Endothelial cell of umbilical vein (primary cell): ENCODE data around the gene TMTC4. TPM values are rescaled to one million over a fixed set of nuclear protein-coding genes. Genes with fewer than 3 reads are reported as not detected.

Source experiments
- BruUV-seq: library from RNA; stranded (reverse); fragments of 400-500 nt; replicated peaks from 2 replicates; lab custom pipeline; 2021; lab: Mats Ljungman, UMichigan
- CTCF ChIA-PET: fragments of 300-600, 350-600 bp; sonication (Branson Sonifier 250); formaldehyde crosslinking; loops from one replicate; lab custom pipeline; 2021; ENCODE audit warnings: antibody characterized with exemption, inconsistent platforms; lab: Charles Lee
- POLR2A ChIA-PET: fragments of 300-600, 350-600 bp; sonication (Branson Sonifier 250); formaldehyde crosslinking; loops from one replicate; lab custom pipeline; 2021; ENCODE audit warnings: antibody characterized with exemption, inconsistent platforms; lab: Charles Lee
- DNase-seq: peaks from one replicate; pipeline ENCODE4 v3.0.0-alpha.2; 2011; ENCODE audit warnings: low read depth, low spot score
- FAIRE-seq: peaks from 2 replicates; lab custom pipeline; 2011; peaks lifted over from hg19 to GRCh38; lab: Jason Lieb, UNC
- H2AFZ ChIP-seq: 2 replicates; pipeline ENCODE4 v1.6.0; 2012; ENCODE audit warnings: low read depth, low read length, control low read depth, inconsistent platforms
- H3K27ac ChIP-seq: 2 replicates; pipeline ENCODE4 v1.5.1; 2011; ENCODE audit warnings: low read depth, mild to moderate bottlenecking, control low read depth, low read length, moderate library complexity; ENCODE audit not compliant: insufficient read depth
- H3K27me3 ChIP-seq, 2 experiments: 2 replicates each; pipeline versions ENCODE4 v1.6.0 to v1.6.1; 2011; ENCODE audit warnings: low read length in 2 of 2, mixed read lengths in 1 of 2; ENCODE audit not compliant: control insufficient read depth in 2 of 2, insufficient read depth in 2 of 2
- H3K36me3 ChIP-seq, 2 experiments: 2 replicates in 1 of 2; 3 replicates in 1 of 2; pipeline ENCODE4 v1.5.1; 2011; ENCODE audit warnings: low read length in 2 of 2, mild to moderate bottlenecking in 1 of 2, moderate library complexity in 1 of 2; ENCODE audit not compliant: control insufficient read depth in 2 of 2, insufficient read depth in 2 of 2; ENCODE audit errors: extremely low read depth in 1 of 2
- H3K4me1 ChIP-seq: 3 replicates; pipeline ENCODE4 v1.5.1; 2011; ENCODE audit warnings: mild to moderate bottlenecking, low read length; ENCODE audit not compliant: control insufficient read depth, insufficient read depth; ENCODE audit errors: extremely low read depth
- H3K4me2 ChIP-seq: 2 replicates; pipeline ENCODE4 v1.6.1; 2011; ENCODE audit warnings: low read length, control low read depth, mixed read lengths; ENCODE audit not compliant: insufficient read depth
- H3K4me3 ChIP-seq, 3 experiments: fragments of 200-600 bp in 1 of 3; sonication (generic), shearing (Covaris generic) in 1 of 3; replicated peaks in 1 of 3; 2 replicates each; pipeline ENCODE4 v1.5.1; 2011 to 2016; ENCODE audit warnings: control low read depth in 3 of 3, low read length in 3 of 3, mild to moderate bottlenecking in 2 of 3, inconsistent platforms in 1 of 3, low read depth in 1 of 3, moderate library complexity in 1 of 3; ENCODE audit not compliant: insufficient read depth in 1 of 3
- H3K79me2 ChIP-seq: 2 replicates; pipeline ENCODE4 v1.6.0; 2012; ENCODE audit warnings: low read length, inconsistent platforms; ENCODE audit not compliant: control insufficient read depth, insufficient read depth
- H3K9ac ChIP-seq: replicated peaks from 2 replicates; pipeline ENCODE3; 2011; ENCODE audit warnings: low read length, control low read depth; ENCODE audit not compliant: insufficient read depth; ENCODE audit errors: extremely low read depth
- H3K9me1 ChIP-seq: replicated peaks from 3 replicates; pipeline ENCODE4 v1.6.0; 2011; ENCODE audit warnings: mild to moderate bottlenecking, low read length; ENCODE audit not compliant: control insufficient read depth, insufficient read depth; ENCODE audit errors: extremely low read depth
- H3K9me3 ChIP-seq: replicated peaks from 2 replicates; pipeline ENCODE4 v1.5.1; 2012; ENCODE audit warnings: low read length, inconsistent platforms; ENCODE audit not compliant: control insufficient read depth, insufficient read depth
- H4K20me1 ChIP-seq: replicated peaks from 2 replicates; pipeline ENCODE3; 2011; ENCODE audit warnings: mild to moderate bottlenecking, low read length; ENCODE audit not compliant: control insufficient read depth, insufficient read depth; ENCODE audit errors: extremely low read depth
- FOS ChIP-seq: IDR thresholded peaks from 2 replicates; pipeline ENCODE4 v1.6.1; 2011; ENCODE audit warnings: mild to moderate bottlenecking, low read length, moderate library complexity, borderline replicate concordance; ENCODE audit not compliant: insufficient read depth
- JUN ChIP-seq: IDR thresholded peaks from 2 replicates; pipeline ENCODE4 v1.6.1; 2011; ENCODE audit warnings: borderline replicate concordance, low read depth; ENCODE audit not compliant: insufficient read length, insufficient read depth
- POLR2AphosphoS5 ChIP-seq: IDR thresholded peaks from 2 replicates; pipeline ENCODE4 v1.6.1; 2012; ENCODE audit warnings: low read depth, mild to moderate bottlenecking, control low read depth, low read length, moderate library complexity; ENCODE audit not compliant: insufficient read depth
- dilution Hi-C: fragments of 300-500 bp; cut with MboI; formaldehyde crosslinking; loops from one replicate; pipeline ENCODE4 v1.15.0; 2019; ENCODE audit warnings: low sequenced_read_pairs; ENCODE audit not compliant: extremely low pct_ligation_motif_present
- intact Hi-C: fragments of 100-400 bp; cut with micrococcal nuclease; formaldehyde crosslinking; loops from one replicate; pipeline ENCODE4 v1.10.0; 2022
- polyA plus RNA-seq, 4 experiments: library from polyadenylated mRNA; depleted of rRNA in 3 of 4; stranded (reverse) in 3 of 4; unstranded in 1 of 4; fragments of >200 nt; gene quantifications; 2 replicates each; pipeline versions ENCODE4 v1.2.1 to v1.2.3, GENCODE V29; 2011 to 2012; ENCODE audit warnings: missing spikeins in 1 of 4
- total RNA-seq: library from RNA; stranded (reverse); gene quantifications from 2 replicates; pipeline ENCODE4 v1.2.3, GENCODE V29; 2021
- TF ChIP-seq, protein P1 (sequence below), 2 donors: IDR thresholded peaks; 1 replicate in 1 of 2; 2 replicates in 1 of 2; pipeline ENCODE4 v1.5.1; 2011; ENCODE audit warnings: low read length in 2 of 2, mild to moderate bottlenecking in 2 of 2, moderate library complexity in 2 of 2, control low read depth in 1 of 2, inconsistent platforms in 1 of 2, low read depth in 1 of 2; ENCODE audit not compliant: insufficient read depth in 1 of 2; ENCODE audit errors: extremely low read depth in 1 of 2

The TMTC4 gene
- total and polyA plus RNA-seq, 2 donors (not counting 3 experiments of a cell fraction or from before 2014, with no cell fraction given) = 24.6 to 31.9 TPM

DNA sequence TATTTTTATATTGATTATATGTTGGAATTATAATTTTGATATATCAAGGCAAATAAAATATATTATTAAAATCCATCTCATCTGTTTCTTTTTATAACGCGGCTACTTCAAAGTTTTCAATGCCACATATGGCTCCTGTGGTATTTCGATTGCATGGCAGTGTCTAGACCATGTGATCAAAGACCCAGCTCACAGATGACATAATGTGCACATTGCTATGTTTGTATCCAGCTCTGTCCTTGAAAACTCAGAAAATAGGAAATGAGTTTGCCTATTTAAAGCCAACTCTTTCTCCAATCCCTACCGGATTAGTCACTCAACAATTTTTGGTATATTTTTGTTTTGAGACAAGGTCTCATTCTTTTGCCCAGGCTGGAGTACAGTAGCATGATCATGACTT, 26.2 kb downstream of the TMTC4 start:
- intact Hi-C loops = no loop called here
- dilution Hi-C loops = no loop called here
- no peak overlapping the region for H3K27ac ChIP-seq
- no peak overlapping the region for H3K4me2 ChIP-seq
- no TSS peak for BruUV-seq
- H2AFZ ChIP-seq = no peak overlapping the region
- DNase-seq = peak; percentile 15
- ChIA-PET POLR2A (no interaction called here), CTCF (interaction anchor here (1.0 to 2.0 kb wide), 4 partner anchors 21 to 75 kb away, joined by 4 to 5 read pairs (median 5); partner anchors contain the start of gene TMTC4)
- no peak overlapping the region for H3K4me3 ChIP-seq
- H3K4me1 ChIP-seq = peaks cover 13% of the 10 kb centered on the region
- no peaks in the 10 kb centered on the region for H4K20me1 ChIP-seq
- TF ChIP-seq, protein P1, sequence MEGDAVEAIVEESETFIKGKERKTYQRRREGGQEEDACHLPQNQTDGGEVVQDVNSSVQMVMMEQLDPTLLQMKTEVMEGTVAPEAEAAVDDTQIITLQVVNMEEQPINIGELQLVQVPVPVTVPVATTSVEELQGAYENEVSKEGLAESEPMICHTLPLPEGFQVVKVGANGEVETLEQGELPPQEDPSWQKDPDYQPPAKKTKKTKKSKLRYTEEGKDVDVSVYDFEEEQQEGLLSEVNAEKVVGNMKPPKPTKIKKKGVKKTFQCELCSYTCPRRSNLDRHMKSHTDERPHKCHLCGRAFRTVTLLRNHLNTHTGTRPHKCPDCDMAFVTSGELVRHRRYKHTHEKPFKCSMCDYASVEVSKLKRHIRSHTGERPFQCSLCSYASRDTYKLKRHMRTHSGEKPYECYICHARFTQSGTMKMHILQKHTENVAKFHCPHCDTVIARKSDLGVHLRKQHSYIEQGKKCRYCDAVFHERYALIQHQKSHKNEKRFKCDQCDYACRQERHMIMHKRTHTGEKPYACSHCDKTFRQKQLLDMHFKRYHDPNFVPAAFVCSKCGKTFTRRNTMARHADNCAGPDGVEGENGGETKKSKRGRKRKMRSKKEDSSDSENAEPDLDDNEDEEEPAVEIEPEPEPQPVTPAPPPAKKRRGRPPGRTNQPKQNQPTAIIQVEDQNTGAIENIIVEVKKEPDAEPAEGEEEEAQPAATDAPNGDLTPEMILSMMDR (IDR thresholded peaks at IDR 0.05; ENCODE audit: extremely low read depth in 1 of 2, insufficient read depth in 1 of 2, low read depth in 1 of 2, low read length in 2 of 2) = no peak
- TF ChIP-seq JUN = peak; percentile 12
- no peaks in the 10 kb centered on the region for H3K36me3 ChIP-seq
- no peak overlapping the region for H3K9ac ChIP-seq
- FAIRE-seq = peak; percentile 77
- no peaks in the 10 kb centered on the region for H3K27me3 ChIP-seq
- no peaks in the 10 kb centered on the region for H3K9me3 ChIP-seq
- H3K9me1 ChIP-seq = no peaks in the 10 kb centered on the region
- H3K79me2 ChIP-seq = no peaks in the 10 kb centered on the region

DNA sequence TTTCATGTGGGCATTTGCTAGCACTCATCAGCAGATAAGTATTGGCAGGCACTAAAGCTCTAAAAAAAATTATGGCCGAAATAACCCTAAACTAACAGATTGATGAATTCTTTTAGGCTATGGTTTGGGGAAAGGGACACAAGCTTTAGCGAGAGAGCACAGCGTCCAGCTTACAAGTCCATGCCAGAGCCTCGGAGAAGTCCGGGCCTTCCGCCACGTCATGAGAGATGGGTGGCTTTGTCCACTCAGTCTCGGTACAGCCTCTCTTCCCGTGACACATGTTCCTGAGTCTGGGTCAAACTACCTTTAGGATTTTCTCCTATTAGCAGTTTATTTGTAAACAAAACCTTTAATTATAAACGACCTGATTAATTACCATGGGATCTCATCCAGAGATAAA, 27.7 kb downstream of the TMTC4 start:
- CTCF ChIA-PET = interaction anchor here (1.4 kb wide), 1 partner anchor 481 kb away, joined by 4 read pairs; no protein-coding TSS in a partner anchor
- BruUV-seq = no TSS peak

More for the DNA sequence above, 27.7 kb downstream of the TMTC4 start:
- intact Hi-C loops = loop anchor here (1.0 kb wide), 3 partner anchors 26 to 480 kb away; no protein-coding TSS in a partner anchor
- H3K27me3 ChIP-seq = no peaks in the 10 kb centered on the region
- H2AFZ ChIP-seq = no peak overlapping the region
- DNase-seq = no peak
- dilution Hi-C loops = no loop called here
- TF ChIP-seq, protein P1 (IDR thresholded peaks at IDR 0.05; ENCODE audit: extremely low read depth in 1 of 2, insufficient read depth in 1 of 2, low read depth in 1 of 2, low read length in 2 of 2) = no peak
- TF ChIP-seq POLR2AphosphoS5 = no peak
- no peak for TF ChIP-seq FOS
- peaks cover 0 to 6% of the 10 kb centered on the region in 2 experiments for H3K36me3 ChIP-seq
- no peak for FAIRE-seq
- no peaks in the 10 kb centered on the region for H3K79me2 ChIP-seq
- POLR2A ChIA-PET = interaction anchor here (0.6 kb wide), 1 partner anchor 34 kb away, joined by 3 read pairs; no protein-coding TSS in a partner anchor
- H3K27ac ChIP-seq = no peak overlapping the region
- H3K4me1 ChIP-seq = no peaks in the 10 kb centered on the region
- H3K9ac ChIP-seq = no peak overlapping the region
- H3K4me2 ChIP-seq = no peak overlapping the region
- no peak overlapping the region for H3K4me3 ChIP-seq
- no peaks in the 10 kb centered on the region for H3K9me1 ChIP-seq
- no peaks in the 10 kb centered on the region for H4K20me1 ChIP-seq
- H3K9me3 ChIP-seq = no peaks in the 10 kb centered on the region
